HCT116 (cell line): Measurements from ENCODE around the gene FAM50B. TPM values are rescaled to one million over a fixed set of nuclear protein-coding genes. Genes with fewer than 3 reads are reported as not detected.

Experiments
- ATAC-seq: fragments of 200-7000 bp; cut with Tn5 transposase; 2 replicates; pipeline ENCODE4 v1.9.1; 2020; ENCODE audit warnings: mild to moderate bottlenecking, moderate library complexity
- BruUV-seq: library from RNA; stranded (reverse); fragments of 400-500 nt; replicated peaks from 2 replicates; lab custom pipeline; 2021; lab: Mats Ljungman, UMichigan
- CTCF ChIA-PET: fragments of 300-600 bp; sonication (Branson Sonifier 250); formaldehyde crosslinking; loops from one replicate; lab custom pipeline; 2021; ENCODE audit warnings: antibody characterized with exemption; lab: Charles Lee
- POLR2A ChIA-PET: fragments of 300-600, 350-600 bp; sonication (Branson Sonifier 250); formaldehyde crosslinking; loops from one replicate; lab custom pipeline; 2021; ENCODE audit warnings: antibody characterized with exemption; lab: Charles Lee
- RAD21 ChIA-PET, 2 experiments: fragments of 300-600 bp; sonication (Branson Sonifier 250); formaldehyde crosslinking; loops; one replicate each; lab custom pipeline; 2023; ENCODE audit warnings: low total read pairs in 2 of 2; ENCODE audit not compliant: uncharacterized antibody in 2 of 2, unreplicated experiment in 2 of 2, low non-redundant PET in 1 of 2; lab: Charles Lee
- DNase-seq: peaks from one replicate; pipeline ENCODE4 v3.0.0-alpha.2; 2010; ENCODE audit warnings: low read depth, low spot score
- H2AFZ ChIP-seq: fragments of 200-600 bp; shearing (Covaris generic), sonication (generic); 2 replicates; pipeline ENCODE4 v1.6.1; 2017; ENCODE audit warnings: low read depth, mixed run types, mixed read lengths, antibody characterized with exemption, low read length; ENCODE audit not compliant: poor library complexity, severe bottlenecking
- H3K27ac ChIP-seq: 2 replicates; pipeline ENCODE4 v1.5.1; 2012; ENCODE audit warnings: low read depth, low read length
- H3K27me3 ChIP-seq: fragments of 200-600 bp; sonication (generic); 2 replicates; pipeline ENCODE4 v1.6.1; 2016; ENCODE audit warnings: mixed run types, low read length, mixed read lengths; ENCODE audit not compliant: insufficient read depth
- H3K36me3 ChIP-seq, 2 experiments: fragments of 200-500 bp in 1 of 2; fragments of 200-600 bp in 1 of 2; sonication (Bioruptor generic) in 1 of 2; sonication (generic) in 1 of 2; 2 replicates each; pipeline versions ENCODE4 v1.5.1 to v1.6.1; 2014 to 2016; ENCODE audit warnings: low read length in 2 of 2, inconsistent platforms in 1 of 2, mixed read lengths in 1 of 2, mixed run types in 1 of 2; ENCODE audit not compliant: insufficient read depth in 2 of 2, control insufficient read depth in 1 of 2
- H3K4me1 ChIP-seq, 2 experiments: fragments of 200-600 bp in 1 of 2; sonication (generic) in 1 of 2; 2 replicates each; pipeline versions ENCODE4 v1.5.1 to v1.6.1; 2012 to 2017; ENCODE audit warnings: low read length in 2 of 2, inconsistent platforms in 1 of 2, mild to moderate bottlenecking in 1 of 2, mixed read lengths in 1 of 2, mixed run types in 1 of 2, moderate library complexity in 1 of 2; ENCODE audit not compliant: insufficient read depth in 2 of 2, control insufficient read depth in 1 of 2
- H3K4me2 ChIP-seq: fragments of 200-600 bp; sonication (generic); 2 replicates; pipeline ENCODE4 v1.6.1; 2017; ENCODE audit warnings: mixed run types, low read length, mixed read lengths
- H3K4me3 ChIP-seq, 2 experiments: fragments of 200-600 bp in 1 of 2; sonication (generic) in 1 of 2; replicated peaks in 1 of 2; 2 replicates each; pipeline ENCODE4 v1.5.1; 2011 to 2016; ENCODE audit warnings: low read length in 2 of 2, control low read depth in 1 of 2, low read depth in 1 of 2, mild to moderate bottlenecking in 1 of 2, mixed read lengths in 1 of 2, mixed run types in 1 of 2
- H3K79me2 ChIP-seq: fragments of 200-600 bp; sonication (generic); 2 replicates; pipeline ENCODE4 v1.6.1; 2017; ENCODE audit warnings: mild to moderate bottlenecking, mixed run types, low read length, moderate library complexity, mixed read lengths; ENCODE audit not compliant: insufficient read depth
- H3K9ac ChIP-seq: fragments of 200-600 bp; sonication (generic); 2 replicates; pipeline ENCODE4 v1.6.1; 2016; ENCODE audit warnings: low read length, mixed read lengths
- H3K9me2 ChIP-seq: fragments of 200-600 bp; sonication (generic), shearing (Covaris generic); 2 replicates; pipeline ENCODE4 v1.6.1; 2017; ENCODE audit warnings: mixed run types, mild to moderate bottlenecking, moderate library complexity; ENCODE audit not compliant: insufficient read depth
- H3K9me3 ChIP-seq, 2 experiments: fragments of 200-500 bp in 1 of 2; fragments of 200-600 bp in 1 of 2; sonication (Bioruptor generic) in 1 of 2; sonication (generic) in 1 of 2; 2 replicates each; pipeline ENCODE4 v1.6.1; 2014 to 2017; ENCODE audit warnings: low read length in 2 of 2, mixed read lengths in 2 of 2, inconsistent platforms in 1 of 2, low read depth in 1 of 2, mild to moderate bottlenecking in 1 of 2, mixed run types in 1 of 2, moderate library complexity in 1 of 2; ENCODE audit not compliant: control insufficient read depth in 1 of 2, insufficient read depth in 1 of 2
- H4K20me1 ChIP-seq: fragments of 200-600 bp; sonication (generic), shearing (Covaris generic); 2 replicates; pipeline ENCODE4 v1.6.1; 2017; ENCODE audit warnings: mixed run types, mild to moderate bottlenecking, moderate library complexity; ENCODE audit not compliant: insufficient read depth
- ATF3 ChIP-seq: IDR thresholded peaks from 2 replicates; pipeline ENCODE4 v1.6.1; 2012
- EGR1 ChIP-seq: IDR thresholded peaks from 2 replicates; pipeline ENCODE4 v1.6.1; 2012; ENCODE audit warnings: low read depth
- ELF1 ChIP-seq: IDR thresholded peaks from 2 replicates; pipeline ENCODE4 v1.6.1; 2012; ENCODE audit warnings: low read depth, borderline replicate concordance
- EZH2 ChIP-seq: fragments of 200-600 bp; sonication (generic); IDR thresholded peaks from 2 replicates; pipeline ENCODE4 v1.6.1; 2017; ENCODE audit warnings: antibody characterized with exemption, mixed run types
- EZH2phosphoT487 ChIP-seq: fragments of 200-600 bp; IDR thresholded peaks from 2 replicates; pipeline ENCODE4 v1.6.1; 2018; ENCODE audit warnings: antibody characterized with exemption, borderline replicate concordance
- JUND ChIP-seq: IDR thresholded peaks from 2 replicates; pipeline ENCODE4 v1.6.1; 2012
- POLR2A ChIP-seq: IDR thresholded peaks from 2 replicates; pipeline ENCODE4 v1.7.0; 2011; ENCODE audit warnings: borderline replicate concordance; ENCODE audit not compliant: insufficient read depth, insufficient read length; ENCODE audit errors: extremely low read depth
- POLR2AphosphoS5 ChIP-seq: IDR thresholded peaks from 2 replicates; pipeline ENCODE4 v1.6.1; 2011; ENCODE audit warnings: mild to moderate bottlenecking, low read depth, low read length, moderate library complexity
- RAD21 ChIP-seq: IDR thresholded peaks from 2 replicates; pipeline ENCODE4 v1.6.1; 2012; ENCODE audit warnings: low read depth, mild to moderate bottlenecking
- REST ChIP-seq: IDR thresholded peaks from 2 replicates; pipeline ENCODE4 v1.6.1; 2012; ENCODE audit warnings: low read depth
- SIN3A ChIP-seq: IDR thresholded peaks from 2 replicates; pipeline ENCODE4 v1.6.1; 2012; ENCODE audit warnings: low read depth
- SP1 ChIP-seq: IDR thresholded peaks from 2 replicates; pipeline ENCODE4 v1.6.1; 2012; ENCODE audit warnings: low read depth
- SRF ChIP-seq: IDR thresholded peaks from 2 replicates; pipeline ENCODE4 v1.6.1; 2012; ENCODE audit warnings: low read depth
- YY1 ChIP-seq: IDR thresholded peaks from 2 replicates; pipeline ENCODE4 v1.6.1; 2011; ENCODE audit warnings: low read length, low read depth, moderate library complexity, mild to moderate bottlenecking; ENCODE audit not compliant: insufficient replicate concordance; ENCODE audit errors: extremely low read depth
- ZNF274 ChIP-seq: fragments of 200-500 bp; sonication (Bioruptor generic); IDR thresholded peaks from 2 replicates; pipeline ENCODE4 v1.6.1; 2014; ENCODE audit warnings: mild to moderate bottlenecking, low read depth, low read length, inconsistent platforms
- intact Hi-C: fragments of 100-400 bp; cut with micrococcal nuclease; formaldehyde crosslinking; loops from 2 replicates; pipeline ENCODE4 v1.10.0; 2022
- total RNA-seq: library from RNA; stranded (reverse); gene quantifications from one replicate; pipeline ENCODE4 v1.2.1, GENCODE V29; 2021; ENCODE audit not compliant: unreplicated experiment

The FAM50B gene
- total RNA-seq, 1 experiment from 2014 or later, result 0.86 TPM

GRCh38 chr6:3843379-3844096 lies 5.6 kb upstream of the FAM50B start (continued):
- TF ChIP-seq EGR1 (no peak), JUND (no peak), RAD21 (no peak), ELF1 (no peak), EZH2phosphoT487 (no peak)

GRCh38 chr6:3844097-3844463 lies 5.1 kb upstream of the FAM50B start:
- Histone ChIP-seq H2AFZ (no peak overlapping the region), H3K4me2 (no peak overlapping the region), H3K9me2 (no peaks in the 10 kb centered on the region), H3K27me3 (no peaks in the 10 kb centered on the region), H3K4me3 (no peak overlapping the region), H3K4me1 (no peaks in the 10 kb centered on the region; a peak in 1 of 4 replicates), H3K27ac (no peak overlapping the region), H3K79me2 (no peaks in the 10 kb centered on the region), H4K20me1 (no peaks in the 10 kb centered on the region), H3K9me3 (no peaks in the 10 kb centered on the region), H3K9ac (no peak overlapping the region), H3K36me3 (no peaks in the 10 kb centered on the region)
- ATAC-seq, result no peak
- TF ChIP-seq ELF1, result no peak
- no peak for TF ChIP-seq YY1
- TF ChIP-seq EZH2phosphoT487, result no peak
- no peak for TF ChIP-seq POLR2AphosphoS5
- TF ChIP-seq JUND, result no peak
- TF ChIP-seq POLR2A, result no peak
- TF ChIP-seq RAD21, result no peak
- TF ChIP-seq SRF, result no peak
- no peak for TF ChIP-seq SP1
- TF ChIP-seq SIN3A, result no peak
- no peak for TF ChIP-seq REST
- no peak for TF ChIP-seq EZH2
- TF ChIP-seq ZNF274, result no peak
- TF ChIP-seq ATF3, result no peak
- TF ChIP-seq EGR1, result no peak
- DNase-seq, result no peak
- RAD21 ChIA-PET, result no interaction called here
- POLR2A ChIA-PET, result no interaction called here
- intact Hi-C loops, result no loop called here
- CTCF ChIA-PET, result no interaction called here
- no TSS peak for BruUV-seq
